Activated CD4-positive, alpha-beta T cell treated with anti-CD3 and anti-CD28 coated beads, Interleukin-2, Interleukin-6, amounts not matched to agents 100 ng/mL and 50 ng/mL, durations not matched to agents 16 hours and 8 hours (primary cell): ENCODE results near the gene KRT15.

Source experiments
- DNase-seq: peaks from one replicate; pipeline ENCODE4 v3.0.0-alpha.2; 2020

KRT15 gene

DNA sequence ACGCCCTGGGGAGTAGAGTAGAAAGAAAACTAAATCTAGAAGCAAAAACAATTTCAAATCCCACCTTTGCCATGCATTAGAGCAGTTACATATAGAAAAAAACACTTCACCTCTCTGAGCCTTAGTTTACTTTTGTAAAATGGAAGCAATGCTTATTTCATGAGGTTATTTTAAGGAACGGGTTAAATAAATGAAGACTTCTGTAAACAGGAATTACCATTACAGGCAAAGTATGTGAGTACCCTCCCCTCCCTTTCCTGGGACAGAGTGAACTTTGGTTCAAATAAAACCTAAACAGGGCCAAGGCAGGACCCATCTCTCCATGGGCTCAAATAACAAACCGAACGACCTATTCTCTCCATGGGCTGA lies 4.5 kb upstream of the KRT15 start:
- no peak for DNase-seq

DNA sequence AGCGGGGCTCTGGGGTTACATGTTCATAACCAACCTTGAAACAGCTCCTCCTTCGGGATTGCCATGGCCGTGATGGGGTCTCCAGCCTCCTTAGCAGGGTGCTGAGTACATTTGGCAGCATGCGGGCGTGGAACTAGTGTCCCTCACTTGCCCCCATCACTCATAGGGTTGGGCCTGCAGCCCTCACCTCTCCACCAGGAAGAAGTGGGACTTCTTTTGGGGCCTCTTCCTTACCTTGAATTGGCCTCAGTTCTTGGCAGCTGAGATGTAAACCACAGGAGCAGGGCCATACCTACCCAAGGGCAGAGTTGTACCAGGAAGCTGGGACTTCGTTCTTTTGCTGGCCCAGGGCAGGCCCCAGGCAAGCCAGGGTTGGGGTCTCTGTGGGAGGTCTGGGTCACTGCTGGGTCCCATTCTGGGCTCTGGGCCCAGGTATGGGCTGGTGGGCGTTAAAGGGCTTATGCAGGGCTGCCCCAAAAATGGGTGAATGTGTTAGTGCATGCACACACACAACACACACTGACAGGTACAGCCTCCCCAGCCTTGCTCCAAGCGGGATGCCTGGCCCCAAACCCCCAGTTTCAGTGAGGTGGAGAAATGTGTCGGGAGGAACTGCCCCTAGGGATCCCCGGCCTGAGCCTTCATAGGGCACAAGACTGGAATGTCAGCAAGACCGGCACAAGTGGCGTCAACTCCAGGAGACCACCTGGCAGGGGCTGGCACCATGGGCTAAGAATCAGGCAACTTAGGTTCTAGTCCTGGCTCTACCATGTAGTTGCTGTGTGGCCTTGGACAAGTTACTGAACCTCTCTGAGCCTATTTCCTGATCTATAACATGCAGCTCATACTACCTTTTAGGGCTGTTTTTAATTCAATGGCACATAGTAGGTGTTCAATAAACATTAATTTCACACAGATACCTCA lies 3.9 kb upstream of the KRT15 start:
- DNase-seq: no peak

DNA sequence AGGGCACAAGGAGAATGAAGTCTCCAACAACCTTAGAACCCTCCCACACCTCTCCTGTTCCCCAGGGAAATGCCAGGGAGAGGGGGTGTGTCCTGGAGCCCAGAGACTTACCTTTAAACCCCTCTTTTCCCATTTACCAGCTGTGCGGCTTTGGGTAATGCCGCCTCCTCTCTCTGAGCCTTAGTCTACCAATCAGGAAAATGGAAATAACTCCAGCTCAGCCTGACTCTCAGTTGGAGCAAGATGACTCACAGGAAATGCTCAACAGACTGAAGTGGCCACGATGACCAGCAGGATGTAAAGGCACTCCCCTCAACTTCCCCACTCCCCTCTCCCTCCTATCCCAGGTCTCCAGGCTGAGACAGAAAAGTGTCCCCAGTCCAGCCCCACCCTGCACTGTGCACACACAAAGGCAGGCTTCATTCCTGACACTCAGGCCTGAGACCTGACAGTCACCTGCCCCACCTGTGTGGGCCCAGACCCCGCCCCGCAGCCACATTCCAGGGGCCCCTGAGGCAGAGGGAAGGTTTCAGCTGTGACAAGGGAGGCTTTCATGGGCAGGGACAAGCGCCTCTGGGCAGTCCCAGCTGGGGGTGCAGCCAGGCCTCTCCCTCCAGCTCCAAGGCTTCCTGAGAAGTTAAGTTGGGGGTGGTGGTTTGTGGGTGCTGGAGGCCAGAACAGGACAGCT lies 3.0 kb upstream of the KRT15 start:
- no peak for DNase-seq

DNA sequence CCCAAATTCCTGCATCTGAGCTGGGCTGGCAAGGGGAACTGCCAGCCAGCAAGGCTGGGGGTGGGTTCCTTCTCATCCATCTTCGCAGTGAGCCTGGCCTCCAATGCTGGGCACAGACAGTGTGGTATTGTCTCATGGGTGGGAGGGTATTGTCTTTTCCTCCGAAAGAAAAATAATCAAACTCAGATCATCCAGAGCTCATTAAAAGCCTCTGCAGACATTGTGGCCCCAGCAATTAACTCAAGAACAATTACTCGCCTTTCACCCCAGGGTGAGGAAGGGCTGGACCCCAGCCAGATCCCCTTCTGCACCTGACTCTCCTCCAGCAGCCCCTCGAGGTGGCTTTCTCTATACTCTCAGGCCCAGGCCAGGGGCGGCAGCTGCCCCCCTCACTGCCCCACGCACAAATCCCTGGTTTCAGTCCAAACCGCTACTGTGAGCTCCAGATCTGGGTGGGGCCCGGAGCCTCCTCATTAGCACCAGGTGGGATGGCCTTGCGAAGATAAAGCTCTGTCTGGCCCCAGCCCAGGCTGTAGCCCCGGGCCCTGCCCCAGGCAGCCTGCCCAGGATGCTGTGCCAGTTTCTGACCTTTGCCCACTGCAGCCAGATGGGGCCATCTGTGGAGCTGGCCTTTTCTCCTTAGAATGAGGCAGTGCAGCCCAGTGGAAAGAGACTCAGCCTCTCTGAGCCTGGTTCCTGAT lies 2.3 kb upstream of the KRT15 start:
- DNase-seq: no peak

DNA sequence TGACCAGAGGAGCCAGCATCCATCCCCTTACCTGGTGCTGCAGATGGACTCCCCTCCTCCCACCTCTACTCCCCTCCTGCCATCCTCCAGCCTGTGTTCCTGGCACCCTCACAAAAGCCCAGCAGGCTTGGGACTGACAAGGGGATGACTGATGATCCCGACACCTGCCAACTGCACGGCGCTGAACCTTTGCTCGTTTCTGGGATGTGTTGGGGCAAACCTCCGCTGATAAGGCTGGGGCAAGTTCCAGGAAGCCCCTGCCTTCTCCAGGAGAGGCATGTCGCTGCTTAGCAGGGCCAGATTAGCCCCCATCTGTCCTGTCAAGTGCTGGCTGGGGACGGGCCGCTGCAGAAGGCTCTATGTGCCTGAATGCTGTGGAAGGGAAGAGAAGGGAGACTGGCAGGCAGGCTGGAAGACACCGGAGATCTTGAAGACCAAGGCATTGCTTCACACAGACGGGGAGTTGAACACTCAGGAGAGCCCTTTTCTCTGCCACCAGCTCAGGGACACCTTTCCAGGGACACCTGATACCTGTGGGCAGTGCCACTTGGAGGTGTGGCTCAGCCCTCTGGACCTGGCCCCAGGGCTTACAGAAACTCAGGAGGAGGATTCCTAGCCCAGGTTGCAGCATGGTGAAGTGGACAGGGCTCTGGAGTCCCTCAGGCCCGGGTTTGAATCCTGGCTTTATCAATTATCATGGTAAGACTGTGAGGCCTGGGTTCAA lies 973 bp upstream of the KRT15 start:
- no peak for DNase-seq

DNA sequence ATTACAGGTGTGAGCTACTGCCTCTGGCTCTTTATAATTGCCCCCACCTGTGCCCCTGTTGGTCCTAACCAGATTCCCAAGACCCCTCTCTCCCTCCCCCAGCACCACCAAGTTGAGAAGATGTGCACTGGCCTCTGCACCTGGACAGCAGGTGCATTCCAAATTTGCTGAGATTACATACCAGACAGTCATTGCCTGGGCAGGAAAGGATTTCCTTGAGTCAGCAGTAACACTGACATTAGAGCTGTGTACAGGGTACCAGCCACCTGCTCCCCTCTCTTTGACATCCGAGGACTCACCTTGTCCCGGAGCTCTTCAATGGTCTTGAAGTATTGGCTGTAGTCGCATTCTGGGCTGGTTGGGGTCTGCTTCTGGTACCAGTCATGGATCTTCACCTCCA lies 659 bp downstream of the KRT15 start:
- no peak for DNase-seq

DNA sequence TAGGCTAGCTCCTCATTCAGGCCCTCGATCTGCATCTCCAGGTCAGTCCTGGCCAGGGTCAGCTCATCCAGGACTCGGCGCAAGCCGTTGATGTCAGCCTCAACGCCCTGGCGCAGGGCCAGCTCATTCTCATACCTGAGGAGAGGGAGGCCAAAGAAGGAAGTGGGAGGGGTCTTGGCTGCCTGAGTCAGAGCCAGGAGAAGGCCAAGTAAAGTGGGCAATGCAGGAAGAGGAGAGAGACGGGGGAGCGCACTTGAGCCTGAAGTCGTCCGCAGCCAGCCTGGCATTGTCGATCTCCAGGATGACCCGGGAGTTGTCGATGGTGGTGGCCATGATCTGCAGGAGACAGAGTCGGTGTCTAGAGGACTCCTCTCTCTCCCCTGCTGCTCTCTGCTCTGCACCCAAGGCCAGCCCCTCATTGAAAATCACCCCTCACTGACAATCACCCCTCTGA lies 1.8 kb downstream of the KRT15 start:
- no peak for DNase-seq

DNA sequence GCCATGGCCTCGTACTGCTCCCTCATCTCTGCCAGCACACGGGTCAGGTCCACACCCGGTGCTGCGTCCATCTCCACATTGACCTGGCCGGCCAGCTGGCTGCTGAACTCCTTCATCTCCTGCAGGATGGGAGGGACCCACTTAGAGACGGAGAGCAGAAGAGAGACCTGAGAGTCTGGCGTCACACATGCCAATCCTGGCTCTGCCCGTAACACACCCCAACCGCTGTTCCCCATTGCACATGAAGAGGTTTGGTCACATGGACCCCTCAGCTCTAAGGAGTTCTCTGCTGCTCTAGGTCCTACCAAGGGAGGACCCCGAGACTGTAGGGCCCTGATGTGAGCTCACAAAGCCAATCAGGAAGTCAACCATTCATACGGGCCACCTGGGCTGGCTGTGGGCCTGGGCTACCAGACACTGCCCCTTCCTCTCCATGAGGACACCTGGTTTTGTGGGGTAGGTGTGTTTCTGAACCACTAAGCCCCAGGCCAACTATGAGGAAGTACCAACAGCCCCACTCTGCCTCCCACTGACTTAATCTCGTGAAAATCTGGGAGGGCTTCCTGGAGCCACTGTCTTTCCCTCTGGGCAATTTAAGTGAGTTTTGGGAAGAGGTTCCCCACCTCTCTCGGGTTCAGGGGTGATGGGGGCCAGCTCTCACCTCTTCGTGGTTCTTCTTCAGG lies 2.4 kb downstream of the KRT15 start:
- DNase-seq: no peak

DNA sequence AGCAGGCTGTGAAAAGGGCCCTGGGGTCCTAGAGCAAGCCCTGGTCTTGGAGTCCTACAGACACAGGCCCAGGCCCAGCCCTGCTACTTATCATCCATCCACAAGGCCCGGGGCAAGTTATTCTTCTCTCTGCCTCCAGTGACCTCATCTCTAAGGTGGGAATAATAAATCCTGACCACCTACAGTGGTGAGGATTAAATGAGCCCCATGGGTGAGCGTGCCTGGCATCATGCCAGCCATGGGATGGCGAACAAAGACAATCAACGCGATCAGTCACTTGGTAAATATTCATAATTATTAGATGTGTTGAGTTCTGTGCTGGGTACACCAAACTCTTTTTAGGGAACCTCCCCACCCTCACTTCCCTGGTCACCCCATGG lies 5.5 kb downstream of the KRT15 start:
- no peak for DNase-seq

DNA sequence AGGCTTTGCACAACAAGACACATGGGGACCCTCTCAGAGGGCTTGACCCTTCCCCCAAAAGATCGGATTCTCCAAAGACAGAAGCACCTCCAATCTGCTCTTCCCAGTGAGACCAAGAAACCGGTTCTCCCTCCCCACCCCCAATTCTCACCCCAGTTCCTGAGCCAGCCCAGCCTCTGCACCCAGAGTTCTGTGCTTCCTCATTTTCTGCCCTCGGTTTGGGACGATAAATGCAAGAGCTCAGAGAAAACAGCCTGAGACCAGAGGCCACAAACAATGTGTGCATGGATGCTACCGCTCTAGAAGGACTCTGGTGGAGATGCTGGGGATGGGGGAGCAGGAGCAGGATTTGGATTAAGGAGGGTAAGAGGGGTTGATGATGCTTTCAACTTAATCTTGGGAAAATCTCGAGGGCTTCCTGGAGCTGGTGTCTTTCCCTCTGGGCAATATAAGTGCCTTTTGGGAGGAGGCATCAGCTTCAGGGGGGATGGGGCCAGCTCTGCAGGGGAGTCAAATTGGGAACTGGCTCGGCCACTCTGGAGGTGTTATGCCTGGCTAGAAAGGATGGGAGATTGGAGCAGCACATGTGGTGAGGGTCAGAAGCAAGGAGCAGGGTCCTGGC lies 6.0 kb downstream of the KRT15 start:
- no peak for DNase-seq

DNA sequence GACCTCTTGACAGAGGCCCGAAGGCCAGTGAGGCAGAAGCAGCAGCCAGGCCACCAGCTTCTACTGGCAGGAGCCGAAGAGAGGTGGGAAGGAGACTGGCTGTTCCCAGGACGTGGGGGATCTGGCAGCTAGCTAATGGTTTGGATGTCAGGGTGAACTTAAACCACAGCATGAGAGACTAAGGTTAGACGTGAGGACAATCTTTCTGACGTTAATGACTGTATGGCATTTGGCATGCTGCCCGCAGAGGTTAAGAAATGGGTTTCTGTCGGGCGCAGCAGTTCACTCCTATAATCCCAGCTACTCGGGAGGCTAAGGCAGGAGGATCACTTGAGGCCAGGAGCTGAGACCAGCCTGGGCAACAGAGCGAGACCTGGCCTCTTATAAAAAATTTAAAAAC lies 7.0 kb downstream of the KRT15 start:
- DNase-seq: no peak

DNA sequence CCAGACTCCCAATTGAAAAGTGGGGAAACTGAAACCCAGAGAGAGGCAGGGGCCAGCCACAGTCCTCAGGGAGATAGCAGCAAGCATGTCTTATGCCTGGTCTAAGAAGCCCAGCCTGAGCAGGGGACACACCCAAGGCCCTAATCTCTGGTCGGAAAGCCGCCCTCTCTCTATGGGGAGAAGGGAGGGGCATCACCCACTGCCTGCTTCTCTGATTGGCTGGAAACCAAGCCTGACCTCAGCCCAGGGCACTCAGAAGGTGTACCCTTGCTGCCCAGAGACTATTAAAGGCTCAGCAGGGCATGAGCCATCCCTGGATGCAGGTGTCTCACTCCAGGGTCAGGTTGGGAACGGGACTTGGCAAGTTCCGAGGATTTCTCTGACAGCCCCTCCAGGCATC lies 7.6 kb downstream of the KRT15 start:
- DNase-seq: no peak

DNA sequence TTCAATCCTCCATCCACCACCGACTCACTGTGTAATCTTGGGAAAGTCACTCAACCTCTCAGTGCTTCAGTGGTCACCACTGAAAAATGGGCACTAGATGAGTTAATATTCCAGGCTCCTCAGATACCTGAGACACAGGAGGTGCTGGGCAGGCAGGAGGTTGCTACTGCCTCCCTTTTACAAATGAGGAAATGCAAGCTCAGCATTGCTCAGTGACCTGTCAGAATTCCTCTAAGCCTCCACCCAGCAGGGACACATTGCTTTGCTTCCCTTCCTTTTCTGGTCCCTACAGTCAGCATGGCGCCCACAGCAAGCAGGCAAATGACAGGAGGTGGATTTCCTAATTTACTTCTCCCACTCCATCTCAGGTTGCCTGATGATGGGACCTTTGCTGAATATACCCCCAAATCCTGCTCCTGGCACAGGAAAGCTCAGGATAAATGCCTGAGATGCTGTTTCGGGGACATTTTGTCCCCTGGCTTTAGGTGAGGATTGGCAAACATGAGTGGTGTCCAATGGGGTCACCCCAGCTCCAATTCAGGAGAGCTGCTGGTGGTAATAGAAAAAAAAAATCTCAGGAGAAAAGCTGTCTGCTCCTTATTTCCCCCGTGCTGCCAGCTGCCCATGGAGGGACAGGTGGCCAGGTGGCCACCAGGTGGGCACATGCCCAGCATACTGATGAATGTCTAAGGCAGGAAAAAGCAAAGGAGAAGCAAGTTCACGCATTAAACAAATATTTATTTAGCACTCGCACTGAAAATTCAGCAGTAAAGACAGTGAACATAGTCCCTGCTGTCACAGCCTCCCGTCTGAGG lies 8.2 kb downstream of the KRT15 start:
- no peak for DNase-seq

DNA sequence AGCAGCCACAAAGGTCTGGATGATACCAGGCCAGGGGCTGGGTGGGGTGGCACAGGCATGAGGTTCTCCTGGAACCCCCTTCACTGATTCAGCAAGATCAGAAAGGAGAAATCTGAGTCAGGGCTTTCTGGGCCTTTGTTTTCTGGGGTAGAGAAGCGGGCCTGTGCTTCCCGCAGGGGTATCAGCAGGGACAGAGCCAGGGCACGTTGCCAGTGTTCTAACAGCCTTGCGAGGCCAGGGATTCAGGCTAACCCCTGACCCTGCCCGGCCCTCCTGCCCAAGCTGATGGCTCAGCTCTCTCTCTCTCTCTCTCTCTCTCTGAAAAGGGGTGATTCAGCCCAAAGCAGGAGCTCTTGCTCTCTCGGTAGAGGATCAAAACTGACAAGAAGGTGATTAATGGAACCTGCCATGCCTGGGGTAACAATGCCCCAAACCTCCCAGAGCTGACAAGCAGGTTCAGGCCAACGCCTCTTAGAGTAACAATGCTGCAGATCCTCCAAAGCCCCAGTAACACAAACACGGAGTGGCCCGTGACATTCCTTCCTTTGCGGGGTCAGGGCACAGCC lies 11.3 kb downstream of the KRT15 start:
- no peak for DNase-seq

DNA sequence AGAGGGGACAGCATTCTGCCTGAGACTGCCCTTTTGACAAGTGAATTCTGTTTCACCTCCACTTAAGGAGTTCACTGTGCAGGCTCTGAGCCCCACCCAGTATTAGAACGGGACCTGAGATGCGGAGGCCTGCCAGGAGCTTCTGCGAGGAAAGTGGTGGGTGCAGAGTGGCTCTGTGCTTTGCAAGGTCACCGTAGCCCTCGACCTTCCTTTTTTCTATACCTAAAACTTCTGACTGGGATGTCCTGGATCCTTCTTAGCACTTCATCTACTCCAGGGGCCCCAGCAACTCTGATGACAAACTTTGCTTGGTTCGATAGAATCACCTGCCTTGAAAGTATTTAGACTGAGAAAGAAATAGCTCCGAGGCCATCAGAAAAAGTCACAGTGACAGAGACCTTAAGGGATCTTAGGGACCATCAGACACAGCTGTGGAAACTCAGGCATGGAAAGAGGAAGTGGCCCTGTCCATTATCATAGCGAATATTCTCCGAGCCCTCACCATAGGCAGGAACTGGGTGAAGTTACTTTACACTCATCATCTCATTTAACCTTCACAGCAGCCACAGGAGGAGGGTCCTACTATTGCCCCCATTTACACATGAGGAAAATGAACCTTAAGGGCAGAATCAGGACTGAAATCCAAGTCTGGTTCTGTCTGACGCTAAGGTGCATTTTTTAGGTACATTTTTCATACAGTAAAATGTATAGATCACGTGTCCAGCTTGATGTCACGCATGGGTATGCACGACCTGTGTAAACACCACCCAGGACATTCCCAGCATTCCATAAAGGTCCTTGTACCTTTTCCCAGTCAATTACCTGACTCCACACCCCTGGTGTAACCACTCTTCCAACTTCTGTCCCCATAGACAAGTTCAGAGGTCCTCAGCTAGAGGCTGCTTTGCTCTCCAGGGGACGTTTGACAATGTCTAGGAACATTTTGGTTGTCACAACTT lies 12.6 kb downstream of the KRT15 start:
- DNase-seq: no peak

DNA sequence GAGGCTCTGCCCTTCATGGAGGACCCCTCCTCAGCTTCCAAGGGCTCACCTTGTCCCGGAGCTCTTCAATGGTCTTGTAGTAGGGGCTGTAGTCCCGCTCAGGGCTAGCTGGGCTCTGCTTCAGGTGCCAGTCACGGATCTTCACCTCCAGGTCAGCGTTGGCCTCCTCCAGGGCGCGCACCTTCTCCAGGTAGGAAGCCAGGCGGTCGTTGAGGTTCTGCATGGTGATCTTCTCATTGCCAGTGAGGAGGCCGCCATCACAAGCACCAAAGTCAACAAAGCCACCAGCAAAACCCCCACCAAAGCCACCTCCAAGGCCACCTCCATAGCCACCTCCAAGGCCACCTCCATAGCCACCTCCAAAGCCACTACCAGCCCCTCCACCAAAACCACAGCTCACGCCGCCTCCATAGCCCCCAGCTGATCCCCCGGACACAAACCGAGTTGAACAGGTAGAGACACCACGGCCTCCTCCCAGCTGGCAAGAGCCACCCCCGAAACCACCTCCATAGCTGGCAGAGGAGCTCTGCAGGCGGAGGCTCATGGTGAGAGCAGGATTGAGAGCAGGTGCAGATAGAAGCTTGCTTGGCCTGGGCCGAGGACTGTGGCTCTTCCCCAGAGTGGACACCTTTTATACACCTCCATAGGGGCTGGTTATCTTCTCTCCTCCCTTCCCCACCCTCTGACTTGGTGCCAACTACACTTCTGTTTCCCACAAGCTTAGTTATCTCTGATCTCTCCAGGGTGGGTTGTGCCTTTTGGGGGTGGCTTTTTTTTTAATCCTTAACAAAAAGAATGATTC lies 13.5 kb downstream of the KRT15 start, which contains the start of gene KRT13:
TSS of gene KRT13 (minus strand) at position 606 of the 802 bp plus-strand sequence. CDS start at position 544, 62 bp downstream.
- DNase-seq: no peak

DNA sequence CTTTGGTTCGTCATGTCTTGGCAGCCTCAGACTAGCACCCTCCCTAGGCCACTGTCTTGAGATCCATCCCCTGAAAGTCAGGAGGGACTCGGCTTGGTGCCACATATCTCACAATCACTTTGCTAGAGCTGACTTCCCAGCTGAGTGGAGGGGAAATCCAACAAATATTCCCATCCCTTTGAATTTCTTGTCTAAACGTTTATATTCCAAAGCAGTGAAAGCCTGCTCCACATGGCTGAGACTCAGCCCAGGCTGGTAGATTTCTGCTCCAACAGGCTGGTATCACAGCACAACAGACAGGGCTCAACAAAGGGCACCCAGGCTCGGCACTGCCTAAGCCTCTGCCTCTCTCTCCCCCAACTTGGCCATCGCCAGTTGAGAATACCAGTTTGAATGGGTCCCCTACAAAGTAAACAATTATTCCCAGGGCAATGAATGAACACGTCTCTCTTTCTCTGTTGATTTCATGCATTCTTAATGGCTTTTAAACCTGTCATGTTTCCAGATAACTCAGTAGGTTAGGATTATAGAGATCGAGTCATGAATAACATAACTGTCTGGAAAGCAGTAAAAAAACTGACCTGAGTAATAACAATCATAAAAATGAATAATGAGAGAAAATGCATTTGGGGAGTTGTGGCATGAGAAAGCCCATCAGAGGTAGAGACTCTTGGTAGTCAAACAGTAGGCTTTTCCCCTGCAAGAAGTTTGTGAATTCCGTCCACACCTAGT lies 14.3 kb downstream of the KRT15 start:
- no peak for DNase-seq

DNA sequence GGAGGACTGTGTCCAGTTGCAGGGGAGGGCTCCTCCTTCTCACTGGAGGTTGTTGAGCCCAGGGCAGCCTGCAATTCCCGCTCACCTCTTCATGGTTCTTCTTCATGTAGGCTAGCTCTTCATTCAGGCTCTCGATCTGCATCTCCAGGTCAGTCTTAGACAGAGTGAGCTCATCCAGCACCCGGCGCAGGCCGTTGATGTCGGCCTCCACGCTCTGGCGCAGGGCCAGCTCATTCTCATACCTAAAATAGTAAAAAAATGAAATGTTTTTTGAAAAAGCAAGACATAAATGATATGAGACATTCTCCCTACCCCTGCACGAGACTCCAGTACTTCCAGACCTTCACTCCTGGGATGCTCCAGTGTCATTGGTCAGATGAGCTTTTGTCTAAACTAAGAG lies 15.5 kb downstream of the KRT15 start:
- no peak for DNase-seq
